HepG2 (cell line): Measurements from ENCODE around the gene POLR3GL. TPM values are rescaled to one million over a fixed set of nuclear protein-coding genes. Genes with fewer than 3 reads are reported as not detected.

Experiments used
- ETV5 ChIP-seq: IDR thresholded peaks from 2 replicates; pipeline ENCODE4 v1.6.1; 2018; ENCODE audit warnings: missing biosample characterization, missing genetic modification reagents, inconsistent platforms, borderline replicate concordance
- KLF6 ChIP-seq: IDR thresholded peaks from 2 replicates; pipeline ENCODE4 v1.8.0; 2016; ENCODE audit warnings: missing biosample characterization, missing genetic modification reagents
- NFYB ChIP-seq: sonication (generic); formaldehyde crosslinking; IDR thresholded peaks from 2 replicates; pipeline ENCODE4 v1.4.0; 2020; ENCODE audit warnings: missing genetic modification reagents
- PHF20 ChIP-seq: sonication (generic); formaldehyde crosslinking; IDR thresholded peaks from 2 replicates; pipeline ENCODE4 v1.5.0; 2020; ENCODE audit warnings: mild to moderate bottlenecking, missing genetic modification reagents
- REXO4 ChIP-seq: sonication (generic); formaldehyde crosslinking; IDR thresholded peaks from 2 replicates; pipeline ENCODE4 v1.8.0; 2022; ENCODE audit warnings: missing genetic modification reagents, mild to moderate bottlenecking, borderline replicate concordance
- SETDB1 ChIP-seq: sonication (generic); formaldehyde crosslinking; IDR thresholded peaks from 2 replicates; pipeline ENCODE4 v1.5.1; 2020; ENCODE audit warnings: missing genetic modification reagents, mild to moderate bottlenecking, borderline replicate concordance
- THAP11 ChIP-seq: IDR thresholded peaks from 2 replicates; pipeline ENCODE4 v1.6.1; 2016; ENCODE audit warnings: missing biosample characterization, missing genetic modification reagents
- ZBTB38 ChIP-seq: sonication (generic); formaldehyde crosslinking; IDR thresholded peaks from 2 replicates; pipeline ENCODE4 v1.5.1; 2020; ENCODE audit warnings: mild to moderate bottlenecking, missing genetic modification reagents
- ZFP36L1 ChIP-seq: sonication (generic); formaldehyde crosslinking; IDR thresholded peaks from 2 replicates; pipeline ENCODE4 v1.8.0; 2022; ENCODE audit warnings: mild to moderate bottlenecking, missing genetic modification reagents, moderate library complexity
- ZNF30 ChIP-seq: sonication (generic); formaldehyde crosslinking; IDR thresholded peaks from 2 replicates; pipeline ENCODE4 v1.5.0; 2020; ENCODE audit warnings: mild to moderate bottlenecking, missing genetic modification reagents
- ZNF34 ChIP-seq: sonication (generic); formaldehyde crosslinking; IDR thresholded peaks from 2 replicates; pipeline ENCODE4 v1.4.0; 2020; ENCODE audit warnings: mild to moderate bottlenecking, missing genetic modification reagents, borderline replicate concordance
- ZNF350 ChIP-seq: sonication (generic); formaldehyde crosslinking; IDR thresholded peaks from 2 replicates; pipeline ENCODE4 v1.4.0; 2020; ENCODE audit warnings: mild to moderate bottlenecking, low read depth, missing genetic modification reagents, borderline replicate concordance
- ZNF609 ChIP-seq: sonication (generic); formaldehyde crosslinking; IDR thresholded peaks from 2 replicates; pipeline ENCODE4 v1.4.0; 2020; ENCODE audit warnings: mild to moderate bottlenecking, missing genetic modification reagents, borderline replicate concordance
- polyA plus RNA-seq, 8 experiments: library from polyadenylated mRNA; depleted of rRNA in 3 of 8; stranded (reverse) in 7 of 8; unstranded in 1 of 8; fragments of >200 nt; fragmentation: Illumina TruSeq in 4 of 8; extraction: Trizol in 4 of 8; gene quantifications; 2 replicates each; pipeline versions ENCODE4 v1.2.1 to v1.2.3, GENCODE V29; 2011 to 2016; ENCODE audit warnings: low read depth in 4 of 8, missing spikeins in 1 of 8, mixed read lengths in 1 of 8; ENCODE audit not compliant: insufficient read depth in 1 of 8
- total RNA-seq, 5 experiments: library from RNA; depleted of rRNA; stranded (reverse); fragments of >200 nt; fragmentation: Illumina TruSeq; extraction: Trizol; gene quantifications; 2 replicates each; pipeline ENCODE4 v1.2.3, GENCODE V29; 2016; ENCODE audit warnings: low read depth in 1 of 5
- TF ChIP-seq, protein P1 (sequence below): sonication (generic); formaldehyde crosslinking; IDR thresholded peaks from 2 replicates; pipeline ENCODE4 v1.4.0; 2020; ENCODE audit warnings: missing genetic modification reagents
- TF ChIP-seq, protein P2 (sequence below): sonication (generic); formaldehyde crosslinking; IDR thresholded peaks from 2 replicates; pipeline ENCODE4 v1.8.0; 2022; ENCODE audit warnings: missing genetic modification reagents, mild to moderate bottlenecking, moderate library complexity, borderline replicate concordance
- TF ChIP-seq, protein P3 (sequence below): conservative IDR thresholded peaks from 2 replicates; pipeline ENCODE4 v1.6.1; 2018; ENCODE audit warnings: missing genetic modification reagents
- TF ChIP-seq, protein P4 (sequence below): sonication (generic); formaldehyde crosslinking; IDR thresholded peaks from 2 replicates; pipeline ENCODE4 v1.4.0; 2020; ENCODE audit warnings: missing genetic modification reagents; ENCODE audit errors: not compliant biosample characterization

POLR3GL gene
- total and polyA plus RNA-seq, 2 of the 13 experiments (the other 11 are each of a cell fraction or from before 2014, with no cell fraction given): 11.5 to 12.4 TPM

- TF ChIP-seq, protein P1, sequence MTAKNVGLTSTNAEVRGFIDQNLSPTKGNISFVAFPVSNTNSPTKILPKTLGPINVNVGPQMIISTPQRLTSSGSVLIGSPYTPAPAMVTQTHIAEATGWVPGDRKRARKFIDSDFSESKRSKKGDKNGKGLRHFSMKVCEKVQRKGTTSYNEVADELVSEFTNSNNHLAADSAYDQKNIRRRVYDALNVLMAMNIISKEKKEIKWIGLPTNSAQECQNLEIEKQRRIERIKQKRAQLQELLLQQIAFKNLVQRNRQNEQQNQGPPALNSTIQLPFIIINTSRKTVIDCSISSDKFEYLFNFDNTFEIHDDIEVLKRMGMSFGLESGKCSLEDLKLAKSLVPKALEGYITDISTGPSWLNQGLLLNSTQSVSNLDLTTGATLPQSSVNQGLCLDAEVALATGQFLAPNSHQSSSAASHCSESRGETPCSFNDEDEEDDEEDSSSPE: peak; percentile 51; the same call in 1 of the 2 replicates
- TF ChIP-seq ZNF30 (CRISPR knock-in tag) (no peak), ZBTB38 (CRISPR knock-in tag) (peak; percentile 75; the same call in 1 of the 2 replicates), ZNF609 (CRISPR knock-in tag) (0 out of 2 replicates have a peak, but pooled peaks have one; percentile 31), NFYB (peak; percentile 87), ETV5 (CRISPR knock-in tag) (peak; percentile 74), THAP11 (CRISPR knock-in tag) (peak; percentile 91), ZNF350 (CRISPR knock-in tag) (peak; percentile 59; the same call in 1 of the 2 replicates), KLF6 (CRISPR knock-in tag) (peak; percentile 59; the same call in 1 of the 2 replicates), ZNF34 (no peak), ZFP36L1 (CRISPR knock-in tag) (peak; percentile 67; the same call in 1 of the 2 replicates), SETDB1 (CRISPR knock-in tag) (no peak), PHF20 (CRISPR knock-in tag) (peak; percentile 94), REXO4 (CRISPR knock-in tag) (no peak)
- TF ChIP-seq, protein P2, sequence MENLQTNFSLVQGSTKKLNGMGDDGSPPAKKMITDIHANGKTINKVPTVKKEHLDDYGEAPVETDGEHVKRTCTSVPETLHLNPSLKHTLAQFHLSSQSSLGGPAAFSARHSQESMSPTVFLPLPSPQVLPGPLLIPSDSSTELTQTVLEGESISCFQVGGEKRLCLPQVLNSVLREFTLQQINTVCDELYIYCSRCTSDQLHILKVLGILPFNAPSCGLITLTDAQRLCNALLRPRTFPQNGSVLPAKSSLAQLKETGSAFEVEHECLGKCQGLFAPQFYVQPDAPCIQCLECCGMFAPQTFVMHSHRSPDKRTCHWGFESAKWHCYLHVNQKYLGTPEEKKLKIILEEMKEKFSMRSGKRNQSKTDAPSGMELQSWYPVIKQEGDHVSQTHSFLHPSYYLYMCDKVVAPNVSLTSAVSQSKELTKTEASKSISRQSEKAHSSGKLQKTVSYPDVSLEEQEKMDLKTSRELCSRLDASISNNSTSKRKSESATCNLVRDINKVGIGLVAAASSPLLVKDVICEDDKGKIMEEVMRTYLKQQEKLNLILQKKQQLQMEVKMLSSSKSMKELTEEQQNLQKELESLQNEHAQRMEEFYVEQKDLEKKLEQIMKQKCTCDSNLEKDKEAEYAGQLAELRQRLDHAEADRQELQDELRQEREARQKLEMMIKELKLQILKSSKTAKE: 0 out of 2 replicates have a peak, but pooled peaks have one; percentile 24
- TF ChIP-seq, protein P3, sequence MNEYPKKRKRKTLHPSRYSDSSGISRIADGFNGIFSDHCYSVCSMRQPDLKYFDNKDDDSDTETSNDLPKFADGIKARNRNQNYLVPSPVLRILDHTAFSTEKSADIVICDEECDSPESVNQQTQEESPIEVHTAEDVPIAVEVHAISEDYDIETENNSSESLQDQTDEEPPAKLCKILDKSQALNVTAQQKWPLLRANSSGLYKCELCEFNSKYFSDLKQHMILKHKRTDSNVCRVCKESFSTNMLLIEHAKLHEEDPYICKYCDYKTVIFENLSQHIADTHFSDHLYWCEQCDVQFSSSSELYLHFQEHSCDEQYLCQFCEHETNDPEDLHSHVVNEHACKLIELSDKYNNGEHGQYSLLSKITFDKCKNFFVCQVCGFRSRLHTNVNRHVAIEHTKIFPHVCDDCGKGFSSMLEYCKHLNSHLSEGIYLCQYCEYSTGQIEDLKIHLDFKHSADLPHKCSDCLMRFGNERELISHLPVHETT (CRISPR knock-in tag): no peak
- TF ChIP-seq, protein P4, sequence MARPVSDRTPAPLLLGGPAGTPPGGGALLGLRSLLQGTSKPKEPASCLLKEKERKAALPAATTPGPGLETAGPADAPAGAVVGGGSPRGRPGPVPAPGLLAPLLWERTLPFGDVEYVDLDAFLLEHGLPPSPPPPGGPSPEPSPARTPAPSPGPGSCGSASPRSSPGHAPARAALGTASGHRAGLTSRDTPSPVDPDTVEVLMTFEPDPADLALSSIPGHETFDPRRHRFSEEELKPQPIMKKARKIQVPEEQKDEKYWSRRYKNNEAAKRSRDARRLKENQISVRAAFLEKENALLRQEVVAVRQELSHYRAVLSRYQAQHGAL: no peak
These were observed 37.2 kb upstream of the POLR3GL start, which contains the start of gene RBM8A (continued) for GRCh38 chr1:145927063-145927886.
